Measurements from ENCODE around the gene CARD9.
A peak's percentile ranks its signal among the peaks of the same experiment; 100 is the strongest.

Gene CARD9

DNA sequence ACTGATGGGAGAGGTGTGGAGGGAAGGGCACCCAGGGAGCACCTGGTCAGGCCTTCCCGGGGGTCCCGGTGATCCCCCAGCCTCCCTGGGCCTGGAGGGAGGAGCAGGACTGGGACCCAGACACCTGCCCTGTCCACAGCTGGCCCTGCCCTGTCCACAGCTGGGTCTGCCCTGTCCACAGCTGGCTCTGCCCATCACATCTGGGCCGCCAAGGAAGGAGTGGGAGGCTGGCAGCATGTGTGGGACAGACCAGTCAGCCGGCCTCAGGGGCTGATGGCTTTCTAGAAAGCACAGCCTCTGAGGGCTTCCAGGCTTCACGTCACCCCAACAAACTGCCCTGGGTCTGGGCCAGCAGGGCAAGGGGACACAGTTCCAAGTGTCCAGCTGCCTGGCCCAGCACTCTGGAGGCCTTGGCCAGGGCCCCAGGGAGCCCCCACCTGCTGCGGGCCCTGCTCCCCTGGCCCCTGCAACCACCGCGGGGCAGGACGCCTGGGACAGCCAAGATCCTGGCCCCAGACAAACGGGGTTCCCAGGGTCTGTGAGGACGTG lies 22.1 kb downstream of the CARD9 start:
- Histone ChIP-seq H3K4me3 (ENCODE audit: low read depth in 1 of 5, low read length in 5 of 5) (no peak overlapping the region), H3K36me3 (ENCODE audit: control insufficient read depth in 5 of 5, insufficient read depth in 5 of 5, low read length in 5 of 5) (peaks cover 0 to 13% (median 7%) of the 10 kb centered on the region in 5 donors), H3K27ac (ENCODE audit: low read depth, low read length) (no peak overlapping the region), H3K27me3 (ENCODE audit: control insufficient read depth in 5 of 5, insufficient read depth in 4 of 5, low read length in 5 of 5) (no peaks in the 10 kb centered on the region), H3K9me3 (ENCODE audit: control insufficient read depth in 5 of 5, low read length in 5 of 5) (no peaks in the 10 kb centered on the region), H3K4me1 (ENCODE audit: control insufficient read depth in 5 of 5, insufficient read depth in 5 of 5, low read length in 5 of 5) (peaks cover 0 to 14% (median 7%) of the 10 kb centered on the region in 5 donors), H3K9ac (ENCODE audit: low read length in 5 of 5) (no peak overlapping the region)

- Histone ChIP-seq H3K9ac (ENCODE audit: low read length in 5 of 5) (no peak overlapping the region), H3K27ac (ENCODE audit: low read depth, low read length) (no peak overlapping the region)
Measured at GRCh38 chr9:136349546-136349945, 23.9 kb downstream of the CARD9 start.

GRCh38 chr9:136348691-136349090 lies 24.8 kb downstream of the CARD9 start:
- no peak overlapping the region for H3K27ac ChIP-seq (ENCODE audit: low read depth, low read length)
- peaks cover 0 to 12% (median 7%) of the 10 kb centered on the region in 5 donors for H3K36me3 ChIP-seq (ENCODE audit: control insufficient read depth in 5 of 5, insufficient read depth in 5 of 5, low read length in 5 of 5)
- H3K4me3 ChIP-seq (ENCODE audit: low read depth in 1 of 5, low read length in 5 of 5) = no peak overlapping the region
- no peaks in the 10 kb centered on the region for H3K27me3 ChIP-seq (ENCODE audit: control insufficient read depth in 5 of 5, insufficient read depth in 4 of 5, low read length in 5 of 5)
- peaks cover 0 to 22% (median 18%) of the 10 kb centered on the region in 5 donors for H3K4me1 ChIP-seq (ENCODE audit: control insufficient read depth in 5 of 5, insufficient read depth in 5 of 5, low read length in 5 of 5)
- H3K9me3 ChIP-seq (ENCODE audit: control insufficient read depth in 5 of 5, low read length in 5 of 5) = no peaks in the 10 kb centered on the region
- no peak overlapping the region for H3K9ac ChIP-seq (ENCODE audit: low read length in 5 of 5)

More at GRCh38 chr9:136349546-136349945, 23.9 kb downstream of the CARD9 start:
- Histone ChIP-seq H3K27me3 (ENCODE audit: control insufficient read depth in 5 of 5, insufficient read depth in 4 of 5, low read length in 5 of 5) (no peaks in the 10 kb centered on the region), H3K4me3 (ENCODE audit: low read depth in 1 of 5, low read length in 5 of 5) (no peak overlapping the region), H3K36me3 (ENCODE audit: control insufficient read depth in 5 of 5, insufficient read depth in 5 of 5, low read length in 5 of 5) (peaks cover 0 to 12% (median 7%) of the 10 kb centered on the region in 5 donors), H3K9me3 (ENCODE audit: control insufficient read depth in 5 of 5, low read length in 5 of 5) (no peaks in the 10 kb centered on the region), H3K4me1 (ENCODE audit: control insufficient read depth in 5 of 5, insufficient read depth in 5 of 5, low read length in 5 of 5) (peaks cover 0 to 24% (median 20%) of the 10 kb centered on the region in 5 donors)

DNA sequence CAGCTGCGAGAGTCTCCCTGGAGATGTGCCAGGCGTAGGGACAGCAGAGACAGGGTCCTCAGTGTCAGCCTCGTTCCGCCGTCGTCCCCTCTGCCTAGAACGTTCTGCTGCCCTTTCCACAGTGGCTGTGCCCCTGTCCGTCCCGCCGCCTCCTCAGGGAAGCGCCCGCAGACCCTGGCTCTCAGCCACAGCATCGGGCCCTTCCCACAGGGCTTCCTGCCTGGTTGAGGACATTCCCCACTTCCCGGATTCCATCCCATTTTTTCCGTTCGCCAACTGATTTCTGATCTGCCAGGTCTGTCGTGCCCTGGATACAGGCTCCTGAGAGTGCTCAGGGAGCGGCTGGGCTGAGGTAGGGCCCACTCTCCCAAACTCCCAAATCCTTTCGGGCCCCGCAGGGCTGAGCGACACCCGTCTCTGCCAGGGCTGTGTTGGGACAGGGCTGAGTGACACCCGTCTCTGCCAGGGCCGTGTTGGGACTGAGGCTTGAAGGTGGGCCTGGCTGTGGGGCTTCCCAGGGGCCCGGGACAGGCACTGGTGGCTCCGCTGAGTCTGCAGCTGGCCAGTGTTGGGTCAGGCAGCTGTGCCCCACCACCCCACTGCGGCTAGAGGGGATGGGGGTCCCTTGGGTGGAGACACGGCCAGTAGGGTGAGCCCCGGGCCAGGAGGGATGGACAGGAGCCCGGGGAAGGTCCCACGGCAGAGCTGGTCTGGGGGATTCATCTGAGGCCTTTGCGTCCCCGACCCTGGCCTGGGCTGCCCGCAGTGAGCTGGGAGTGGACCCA lies 25.8 kb downstream of the CARD9 start:
- peak overlapping the region in 1 of 5 donors; percentile 17 for H3K9ac ChIP-seq (ENCODE audit: low read length in 5 of 5)
- H3K36me3 ChIP-seq (ENCODE audit: control insufficient read depth in 5 of 5, insufficient read depth in 5 of 5, low read length in 5 of 5) = peaks cover 0 to 12% (median 7%) of the 10 kb centered on the region in 5 donors
- H3K27ac ChIP-seq (ENCODE audit: low read depth, low read length) = no peak overlapping the region

DNA sequence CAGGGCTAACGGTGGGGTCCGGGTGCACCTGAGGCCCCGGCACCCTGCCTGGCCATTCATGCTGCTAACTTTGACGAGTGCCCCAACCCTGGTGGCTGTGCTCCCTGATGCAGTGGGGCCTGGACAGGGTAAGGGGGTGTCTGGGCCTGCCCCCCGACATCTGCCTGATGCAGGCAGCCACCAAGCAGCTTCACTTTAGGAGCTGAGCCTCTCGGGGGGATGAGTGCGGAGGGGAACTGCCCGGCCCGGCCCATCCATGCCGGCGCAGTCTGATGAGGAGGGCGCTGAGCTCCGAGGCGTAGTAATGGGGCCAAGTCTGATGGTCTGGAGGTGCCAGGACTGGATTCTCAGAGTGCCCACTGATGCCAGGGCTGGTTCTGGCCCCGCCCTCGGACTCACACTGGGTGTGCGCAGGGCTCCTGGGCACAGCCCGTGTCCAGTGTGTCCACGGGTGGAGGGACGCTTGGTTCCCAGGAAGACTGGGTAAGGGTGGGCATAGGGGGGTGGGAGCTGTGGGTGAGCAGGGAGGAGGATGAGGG lies 26.5 kb downstream of the CARD9 start:
- peak overlapping the region in 2 of 5 donors; percentile 8 to 48 for H3K9ac ChIP-seq (ENCODE audit: low read length in 5 of 5)
- H3K4me3 ChIP-seq (ENCODE audit: low read depth in 1 of 5, low read length in 5 of 5) = no peak overlapping the region
- H3K9me3 ChIP-seq (ENCODE audit: control insufficient read depth in 5 of 5, low read length in 5 of 5) = no peaks in the 10 kb centered on the region
- H3K27me3 ChIP-seq (ENCODE audit: control insufficient read depth in 5 of 5, insufficient read depth in 4 of 5, low read length in 5 of 5) = peaks cover 0 to 2% (median 0%) of the 10 kb centered on the region in 5 donors
- no peak overlapping the region for H3K27ac ChIP-seq (ENCODE audit: low read depth, low read length)
- peaks cover 0 to 12% (median 7%) of the 10 kb centered on the region in 5 donors for H3K36me3 ChIP-seq (ENCODE audit: control insufficient read depth in 5 of 5, insufficient read depth in 5 of 5, low read length in 5 of 5)
- H3K4me1 ChIP-seq (ENCODE audit: control insufficient read depth in 5 of 5, insufficient read depth in 5 of 5, low read length in 5 of 5) = peaks cover 0 to 35% (median 29%) of the 10 kb centered on the region in 5 donors

More for the DNA sequence above, 25.8 kb downstream of the CARD9 start:
- Histone ChIP-seq H3K4me1 (ENCODE audit: control insufficient read depth in 5 of 5, insufficient read depth in 5 of 5, low read length in 5 of 5) (peaks cover 0 to 29% (median 23%) of the 10 kb centered on the region in 5 donors), H3K9me3 (ENCODE audit: control insufficient read depth in 5 of 5, low read length in 5 of 5) (no peaks in the 10 kb centered on the region), H3K27me3 (ENCODE audit: control insufficient read depth in 5 of 5, insufficient read depth in 4 of 5, low read length in 5 of 5) (no peaks in the 10 kb centered on the region), H3K4me3 (ENCODE audit: low read depth in 1 of 5, low read length in 5 of 5) (no peak overlapping the region)

DNA sequence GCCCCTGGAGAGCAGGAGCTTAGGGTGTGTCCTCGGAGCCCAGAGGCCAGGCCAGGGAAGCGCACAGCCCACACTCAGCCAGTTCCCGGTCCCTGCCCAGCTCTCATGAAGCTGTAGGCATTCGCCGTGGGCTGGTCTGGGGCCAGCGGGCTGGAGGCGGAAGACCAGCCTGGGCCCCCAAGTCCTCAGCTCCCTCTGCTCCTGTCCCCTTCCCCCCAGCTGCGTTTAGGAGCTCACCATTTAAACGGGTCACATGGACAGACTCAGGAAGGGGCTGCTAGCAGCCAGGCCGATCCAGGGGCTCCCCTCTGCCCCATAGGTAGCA lies 27.4 kb downstream of the CARD9 start:
- peaks cover 0 to 37% (median 30%) of the 10 kb centered on the region in 5 donors for H3K4me1 ChIP-seq (ENCODE audit: control insufficient read depth in 5 of 5, insufficient read depth in 5 of 5, low read length in 5 of 5)
- H3K36me3 ChIP-seq (ENCODE audit: control insufficient read depth in 5 of 5, insufficient read depth in 5 of 5, low read length in 5 of 5) = peaks cover 0 to 12% (median 7%) of the 10 kb centered on the region in 5 donors
- H3K27ac ChIP-seq (ENCODE audit: low read depth, low read length) = no peak overlapping the region
- no peaks in the 10 kb centered on the region for H3K9me3 ChIP-seq (ENCODE audit: control insufficient read depth in 5 of 5, low read length in 5 of 5)
- peaks cover 0 to 3% (median 0%) of the 10 kb centered on the region in 5 donors for H3K27me3 ChIP-seq (ENCODE audit: control insufficient read depth in 5 of 5, insufficient read depth in 4 of 5, low read length in 5 of 5)
- peak overlapping the region in 4 of 5 donors; percentile 27 to 60 (median 42) for H3K4me3 ChIP-seq (ENCODE audit: low read depth in 1 of 5, low read length in 5 of 5)
- peak overlapping the region in 4 of 5 donors; percentile 46 to 66 (median 58) for H3K9ac ChIP-seq (ENCODE audit: low read length in 5 of 5)

DNA sequence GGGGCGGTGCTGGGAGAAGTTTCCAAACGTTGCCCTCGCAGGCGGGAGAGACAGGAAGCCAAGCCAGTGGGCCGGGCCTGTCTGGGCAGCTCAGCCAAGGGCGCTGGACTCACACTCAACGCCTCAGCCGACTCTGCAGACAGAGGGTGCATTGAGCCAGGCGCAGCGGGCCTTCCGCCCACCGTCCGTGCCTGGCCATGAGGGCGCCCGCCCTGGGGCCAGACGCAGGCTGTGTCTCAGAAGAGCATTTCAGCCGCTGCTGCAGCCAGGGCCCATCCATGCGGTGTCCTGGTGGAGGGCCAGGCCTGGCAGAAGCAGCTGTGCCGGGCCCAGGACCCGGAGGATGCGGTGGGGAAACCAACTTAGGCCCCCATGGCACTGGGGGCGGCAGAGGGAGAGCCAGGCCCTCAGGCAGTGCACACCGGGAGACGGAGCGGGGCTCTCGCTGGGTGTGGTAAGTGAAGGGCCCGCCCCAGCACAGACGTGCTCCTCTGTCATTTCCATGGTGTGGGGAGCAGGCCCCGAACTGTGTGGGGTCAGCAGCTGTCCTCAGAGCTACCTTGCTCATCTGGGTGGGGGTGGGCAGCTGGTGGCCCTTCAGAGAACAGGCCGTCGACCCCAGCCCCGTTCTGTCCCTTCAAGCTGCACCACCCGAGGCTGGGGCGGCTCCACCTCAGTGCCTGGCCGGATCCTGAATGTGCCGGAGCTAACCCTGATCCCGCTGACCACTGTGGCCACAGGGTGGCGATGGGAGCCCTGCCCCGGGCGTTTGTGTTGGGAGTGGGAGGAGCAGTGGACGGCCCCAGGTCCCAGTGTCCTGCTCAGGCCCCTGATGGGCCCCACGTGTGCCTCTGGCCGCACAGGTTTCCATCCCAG lies 27.9 kb downstream of the CARD9 start:
- H3K4me1 ChIP-seq (ENCODE audit: control insufficient read depth in 5 of 5, insufficient read depth in 5 of 5, low read length in 5 of 5) = peaks cover 0 to 37% (median 30%) of the 10 kb centered on the region in 5 donors
- H3K9me3 ChIP-seq (ENCODE audit: control insufficient read depth in 5 of 5, low read length in 5 of 5) = no peaks in the 10 kb centered on the region
- peaks cover 0 to 3% (median 0%) of the 10 kb centered on the region in 5 donors for H3K27me3 ChIP-seq (ENCODE audit: control insufficient read depth in 5 of 5, insufficient read depth in 4 of 5, low read length in 5 of 5)
- H3K9ac ChIP-seq (ENCODE audit: low read length in 5 of 5) = peak overlapping the region in 4 of 5 donors; percentile 46 to 72 (median 58)
- no peak overlapping the region for H3K27ac ChIP-seq (ENCODE audit: low read depth, low read length)
- H3K36me3 ChIP-seq (ENCODE audit: control insufficient read depth in 5 of 5, insufficient read depth in 5 of 5, low read length in 5 of 5) = peaks cover 0 to 12% (median 7%) of the 10 kb centered on the region in 5 donors
- H3K4me3 ChIP-seq (ENCODE audit: low read depth in 1 of 5, low read length in 5 of 5) = peak overlapping the region in 4 of 5 donors; percentile 40 to 60 (median 42)

GRCh38 chr9:136344544-136345280 lies 28.8 kb downstream of the CARD9 start:
- Histone ChIP-seq H3K27me3 (ENCODE audit: control insufficient read depth in 5 of 5, insufficient read depth in 4 of 5, low read length in 5 of 5) (peaks cover 0 to 3% (median 0%) of the 10 kb centered on the region in 5 donors), H3K4me1 (ENCODE audit: control insufficient read depth in 5 of 5, insufficient read depth in 5 of 5, low read length in 5 of 5) (peaks cover 0 to 37% (median 30%) of the 10 kb centered on the region in 5 donors), H3K27ac (ENCODE audit: low read depth, low read length) (no peak overlapping the region), H3K4me3 (ENCODE audit: low read depth in 1 of 5, low read length in 5 of 5) (peak overlapping the region in 3 of 5 donors; percentile 40 to 60 (median 43)), H3K9ac (ENCODE audit: low read length in 5 of 5) (peak overlapping the region in 1 of 5 donors; percentile 72), H3K36me3 (ENCODE audit: control insufficient read depth in 5 of 5, insufficient read depth in 5 of 5, low read length in 5 of 5) (peaks cover 0 to 8% (median 7%) of the 10 kb centered on the region in 5 donors), H3K9me3 (ENCODE audit: control insufficient read depth in 5 of 5, low read length in 5 of 5) (no peaks in the 10 kb centered on the region)

DNA sequence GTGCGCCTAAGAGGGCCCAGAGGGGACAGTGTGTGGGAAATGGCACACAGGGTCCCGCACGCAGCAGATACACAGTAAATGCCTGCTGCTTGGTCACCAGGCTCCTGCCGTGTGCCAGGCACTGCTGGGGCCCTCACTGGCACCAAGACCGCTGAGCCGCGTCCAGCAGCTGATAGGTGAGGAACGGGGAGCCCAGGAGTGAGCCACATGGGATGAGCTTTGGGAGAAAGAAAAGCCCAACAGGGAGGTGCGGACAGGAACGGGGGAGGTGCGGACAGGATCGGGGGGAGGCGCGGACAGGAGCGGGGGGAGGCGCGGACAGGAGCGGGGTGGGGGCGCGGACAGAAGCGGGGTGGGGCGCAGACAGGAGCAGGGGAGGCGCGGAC lies 29.6 kb downstream of the CARD9 start:
- Histone ChIP-seq H3K9me3 (ENCODE audit: control insufficient read depth in 5 of 5, low read length in 5 of 5) (no peaks in the 10 kb centered on the region), H3K27me3 (ENCODE audit: control insufficient read depth in 5 of 5, insufficient read depth in 4 of 5, low read length in 5 of 5) (peaks cover 0 to 3% (median 0%) of the 10 kb centered on the region in 5 donors), H3K4me1 (ENCODE audit: control insufficient read depth in 5 of 5, insufficient read depth in 5 of 5, low read length in 5 of 5) (peaks cover 0 to 37% (median 32%) of the 10 kb centered on the region in 5 donors), H3K4me3 (ENCODE audit: low read depth in 1 of 5, low read length in 5 of 5) (no peak overlapping the region), H3K9ac (ENCODE audit: low read length in 5 of 5) (no peak overlapping the region), H3K27ac (ENCODE audit: low read depth, low read length) (no peak overlapping the region), H3K36me3 (ENCODE audit: control insufficient read depth in 5 of 5, insufficient read depth in 5 of 5, low read length in 5 of 5) (peaks cover 0 to 6% (median 3%) of the 10 kb centered on the region in 5 donors)

All from subcutaneous abdominal adipose tissue (tissue), 5 donors.